Activated CD4-positive, alpha-beta memory T cell treated with anti-CD3 and anti-CD28 coated beads, Interleukin-2, amount 10 ng/mL, durations not matched to agents 7 days and 5 days (primary cell): ENCODE measurements around the gene ABI1. TPM values are rescaled to one million over a fixed set of nuclear protein-coding genes. Genes with fewer than 3 reads are reported as not detected.
A peak's percentile ranks its signal among the peaks of the same experiment; 100 is the strongest.

Experiments used
- CTCF ChIA-PET: fragments of 350-600 bp; sonication (Branson Sonifier 250); formaldehyde crosslinking; loops from one replicate; lab custom pipeline; 2021; ENCODE audit warnings: antibody characterized with exemption, inconsistent platforms; lab: Charles Lee
- POLR2A ChIA-PET: fragments of 350-600 bp; sonication (Branson Sonifier 250); formaldehyde crosslinking; loops from one replicate; lab custom pipeline; 2021; ENCODE audit warnings: antibody characterized with exemption; lab: Charles Lee
- DNase-seq: peaks from one replicate; pipeline ENCODE4 v3.0.0-alpha.2; 2020
- H3K27ac Mint-ChIP-seq: one replicate; pipeline ENCODE4 v1.8.0; 2021; ENCODE audit warnings: mild to moderate bottlenecking, mixed read lengths
- H3K27me3 Mint-ChIP-seq: one replicate; pipeline ENCODE4 v1.8.0; 2021; ENCODE audit warnings: mixed read lengths
- H3K36me3 Mint-ChIP-seq: one replicate; pipeline ENCODE4 v1.8.0; 2021; ENCODE audit warnings: low read depth, mixed read lengths
- H3K4me1 Mint-ChIP-seq: one replicate; pipeline ENCODE4 v1.8.0; 2021; ENCODE audit warnings: mixed read lengths
- H3K4me3 Mint-ChIP-seq: one replicate; pipeline ENCODE4 v1.8.0; 2021; ENCODE audit warnings: mild to moderate bottlenecking, mixed read lengths
- H3K9me3 Mint-ChIP-seq: one replicate; pipeline ENCODE4 v1.8.0; 2021; ENCODE audit warnings: mixed read lengths
- total RNA-seq, 2 experiments: library from RNA; stranded (reverse); gene quantifications; one replicate each; pipeline ENCODE4 v1.2.3, GENCODE V29; 2021

Gene ABI1
- total RNA-seq, 2 experiments from 2014 or later, result 76.9 to 78.4 TPM

DNA sequence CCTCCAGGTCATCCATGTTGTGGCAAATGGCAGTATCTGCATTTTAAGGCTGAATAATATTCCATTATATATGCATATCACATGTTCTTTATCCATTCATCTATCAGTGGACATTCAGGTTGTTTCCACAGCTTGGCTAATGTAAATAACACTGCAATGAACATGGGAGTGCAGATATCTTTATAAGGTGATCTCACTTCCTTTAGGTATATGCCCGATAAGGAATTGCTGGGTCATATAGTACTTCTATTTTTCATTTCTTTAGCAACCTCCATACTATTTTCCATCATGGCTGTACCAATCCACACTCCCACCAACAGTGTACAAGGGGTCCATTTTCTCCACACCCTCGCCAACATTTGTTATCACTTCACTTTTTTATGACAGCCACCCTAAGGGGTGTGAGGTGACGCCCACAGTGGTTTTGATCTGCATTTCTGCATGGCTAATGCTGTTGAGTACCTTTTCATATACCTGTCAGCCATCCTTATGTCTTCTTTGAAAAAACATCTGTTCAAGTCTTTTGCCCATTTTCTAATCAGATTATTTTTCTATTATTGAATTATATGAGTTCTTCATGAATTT lies 18.9 kb downstream of the ABI1 start:
- no peak overlapping the region for H3K4me3 Mint-ChIP-seq
- H3K27ac Mint-ChIP-seq, result no peak overlapping the region
- H3K4me1 Mint-ChIP-seq, result peaks cover 52% of the 10 kb centered on the region

DNA sequence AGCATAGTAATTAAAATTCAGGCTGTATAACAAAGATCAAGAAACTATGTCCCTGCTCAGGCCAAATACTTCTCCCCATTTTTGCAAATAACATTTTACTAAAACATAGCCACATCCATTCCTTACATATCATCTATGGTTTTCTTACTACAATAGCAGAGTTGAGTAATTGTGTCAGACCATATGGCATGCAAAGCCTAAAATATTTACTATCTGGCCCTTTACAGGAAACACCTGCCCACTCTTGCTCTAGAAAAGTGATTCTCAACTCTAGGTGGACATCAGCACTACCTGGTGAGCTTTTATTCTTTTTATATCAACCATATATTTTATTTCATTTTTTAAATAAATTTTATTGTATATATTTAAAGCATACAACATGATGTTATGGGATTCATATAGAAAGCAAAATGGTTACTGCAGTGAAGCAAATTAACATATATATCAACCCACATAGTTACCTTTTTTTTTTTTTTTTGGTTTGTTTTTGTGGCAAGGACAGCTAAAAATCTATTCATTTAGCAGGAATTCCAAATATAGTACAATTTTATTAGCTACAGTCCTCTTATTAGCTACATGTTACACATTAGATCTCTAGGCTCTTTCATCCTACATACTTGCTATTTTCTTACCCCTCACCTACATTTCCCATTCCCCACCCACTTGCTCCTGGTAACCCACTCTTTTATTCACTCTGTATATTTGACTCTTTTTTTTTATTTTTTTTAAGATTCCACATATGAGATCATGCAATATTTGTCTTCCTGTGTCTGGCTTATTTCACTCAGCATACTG lies 19.6 kb downstream of the ABI1 start:
- CTCF ChIA-PET, result interaction anchor here (1.4 to 1.7 kb wide), 2 partner anchors 42 to 115 kb away, joined by 4 read pairs; no protein-coding TSS in a partner anchor
- Mint-ChIP-seq H3K27me3 (no peaks in the 10 kb centered on the region), H3K4me3 (no peak overlapping the region), H3K9me3 (peaks cover 9% of the 10 kb centered on the region), H3K27ac (no peak overlapping the region), H3K36me3 (peaks cover 51% of the 10 kb centered on the region), H3K4me1 (peaks cover 49% of the 10 kb centered on the region)
- no peak for DNase-seq
- POLR2A ChIA-PET, result no interaction called here

More for the DNA sequence above, 18.9 kb downstream of the ABI1 start:
- CTCF ChIA-PET, result interaction anchor here (1.7 kb wide), 1 partner anchor 115 kb away, joined by 4 read pairs; no protein-coding TSS in a partner anchor
- Mint-ChIP-seq H3K9me3 (peaks cover 9% of the 10 kb centered on the region), H3K27me3 (no peaks in the 10 kb centered on the region), H3K36me3 (peaks cover 48% of the 10 kb centered on the region)
- no peak for DNase-seq
- POLR2A ChIA-PET, result interaction anchor here (0.7 to 0.8 kb wide), 2 partner anchors 9 to 18 kb away, joined by 3 to 4 read pairs; no protein-coding TSS in a partner anchor

DNA sequence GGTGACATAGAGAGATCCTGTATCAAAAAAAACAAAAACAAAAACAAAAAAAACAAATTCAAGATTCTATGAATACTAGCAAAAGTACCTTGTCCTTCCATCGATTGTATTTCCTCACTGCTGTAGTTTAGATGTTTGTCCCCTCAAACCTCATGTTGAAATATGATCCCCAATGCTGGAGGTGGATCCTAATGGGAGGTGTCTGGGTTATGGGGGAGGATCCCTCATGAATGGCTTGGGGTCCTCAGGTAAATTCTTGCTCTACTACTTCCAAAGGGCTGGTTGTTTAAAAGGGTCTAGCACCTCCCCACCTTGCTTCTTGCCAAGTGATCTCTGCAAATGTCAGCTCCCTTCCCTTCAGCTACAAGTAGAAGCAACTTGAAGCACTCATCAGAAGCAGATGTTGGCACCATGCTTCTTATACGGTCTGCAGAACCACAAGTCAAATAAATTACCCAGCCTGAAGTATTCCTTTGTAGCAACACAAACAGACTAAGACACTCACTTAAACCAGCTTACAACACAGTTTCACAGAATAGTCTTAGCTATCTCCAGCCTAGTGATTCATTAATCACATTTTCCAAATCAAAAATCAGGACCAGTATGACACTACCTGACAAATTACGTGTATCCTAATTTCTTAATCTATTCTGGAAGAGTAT lies 20.7 kb downstream of the ABI1 start:
- Mint-ChIP-seq H3K4me1 (peaks cover 43% of the 10 kb centered on the region), H3K27me3 (no peaks in the 10 kb centered on the region), H3K9me3 (peaks cover 9% of the 10 kb centered on the region), H3K36me3 (peaks cover 55% of the 10 kb centered on the region), H3K4me3 (no peak overlapping the region), H3K27ac (no peak overlapping the region)
- ChIA-PET CTCF (interaction anchor here (1.4 to 1.7 kb wide), 2 partner anchors 43 to 114 kb away, joined by 4 read pairs; no protein-coding TSS in a partner anchor), POLR2A (no interaction called here)
- no peak for DNase-seq

DNA sequence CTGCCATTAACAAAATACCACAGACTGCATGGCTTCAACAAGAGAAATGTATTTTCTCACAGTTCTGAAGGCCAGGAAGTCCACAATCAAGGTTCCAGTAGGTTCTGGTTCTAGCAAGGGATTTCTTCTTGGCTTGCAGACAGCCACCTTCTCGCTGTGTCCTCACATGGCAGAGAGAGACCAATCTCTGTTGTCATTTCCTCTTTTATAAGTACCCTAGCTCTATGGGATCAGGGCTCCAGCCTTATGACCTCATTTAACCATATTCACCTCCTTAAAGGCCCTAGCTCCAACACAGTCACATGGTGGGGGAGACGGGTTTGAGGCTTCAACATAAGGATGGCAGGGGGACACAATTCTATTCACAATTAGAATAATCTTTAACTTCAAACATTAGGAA lies 23.6 kb downstream of the ABI1 start:
- Mint-ChIP-seq H3K36me3 (peaks cover 52% of the 10 kb centered on the region), H3K9me3 (peaks cover 6% of the 10 kb centered on the region), H3K4me1 (peaks cover 31% of the 10 kb centered on the region), H3K27ac (no peak overlapping the region), H3K27me3 (no peaks in the 10 kb centered on the region), H3K4me3 (no peak overlapping the region)
- CTCF ChIA-PET, result interaction anchor here (0.6 to 1.2 kb wide), 4 partner anchors 18 to 44 kb away, joined by 3 to 4 read pairs (median 3); partner anchors contain the start of gene ABI1
- POLR2A ChIA-PET, result interaction anchor here (1.0 kb wide), 1 partner anchor 14 kb away, joined by 3 read pairs; no protein-coding TSS in a partner anchor
- no peak for DNase-seq

DNA sequence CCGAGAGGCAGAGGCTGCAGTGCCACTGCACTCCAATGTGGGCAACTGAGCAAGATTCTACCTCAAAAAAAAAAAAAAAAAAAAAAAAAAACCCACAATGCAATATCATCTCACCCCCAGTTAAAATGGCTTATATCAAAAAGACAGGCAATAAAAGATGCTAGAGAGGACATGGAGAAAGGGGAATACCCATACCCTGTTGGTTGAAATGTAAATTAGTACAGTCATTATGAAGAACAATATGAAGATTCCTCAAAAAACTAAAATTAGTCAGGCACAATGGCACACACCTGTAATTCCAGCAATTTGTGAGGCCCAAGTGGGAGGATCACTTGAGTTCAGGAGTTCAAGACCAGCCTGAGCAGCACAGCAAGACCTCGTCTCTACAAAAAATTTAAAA lies 25.7 kb downstream of the ABI1 start:
- ChIA-PET POLR2A (no interaction called here), CTCF (no interaction called here)
- Mint-ChIP-seq H3K4me3 (no peak overlapping the region), H3K27ac (no peak overlapping the region), H3K36me3 (peaks cover 65% of the 10 kb centered on the region), H3K27me3 (no peaks in the 10 kb centered on the region), H3K9me3 (peaks cover 4% of the 10 kb centered on the region), H3K4me1 (peaks cover 29% of the 10 kb centered on the region)
- DNase-seq, result no peak

DNA sequence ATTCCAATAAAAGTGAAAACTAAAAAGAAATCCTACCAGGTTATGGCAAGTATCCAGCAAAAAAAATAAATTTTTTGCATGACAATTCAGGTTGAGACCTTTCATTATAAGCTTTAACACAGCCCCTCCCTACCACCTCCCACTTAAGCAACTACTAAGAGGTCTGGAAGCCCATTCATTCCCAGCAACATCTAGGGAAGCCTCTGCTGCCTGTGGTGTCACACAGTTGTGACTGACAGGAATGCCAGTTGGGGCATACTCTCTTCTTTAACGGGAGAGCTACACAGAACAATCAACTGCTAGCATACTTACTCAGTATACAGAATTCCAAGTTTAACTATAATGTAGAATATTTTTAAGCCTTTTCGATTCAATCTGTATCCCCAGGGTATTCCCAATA lies 27.8 kb downstream of the ABI1 start:
- Mint-ChIP-seq H3K27me3 (no peaks in the 10 kb centered on the region), H3K4me3 (no peak overlapping the region), H3K9me3 (peaks cover 3% of the 10 kb centered on the region), H3K36me3 (peaks cover 56% of the 10 kb centered on the region), H3K4me1 (peaks cover 31% of the 10 kb centered on the region), H3K27ac (no peak overlapping the region)
- DNase-seq, result no peak
- POLR2A ChIA-PET, result interaction anchor here (1.0 to 1.1 kb wide), 2 partner anchors 9 to 27 kb away, joined by 3 to 4 read pairs; no protein-coding TSS in a partner anchor
- CTCF ChIA-PET, result interaction anchor here (1.0 kb wide), 1 partner anchor 10 kb away, joined by 3 read pairs; no protein-coding TSS in a partner anchor

DNA sequence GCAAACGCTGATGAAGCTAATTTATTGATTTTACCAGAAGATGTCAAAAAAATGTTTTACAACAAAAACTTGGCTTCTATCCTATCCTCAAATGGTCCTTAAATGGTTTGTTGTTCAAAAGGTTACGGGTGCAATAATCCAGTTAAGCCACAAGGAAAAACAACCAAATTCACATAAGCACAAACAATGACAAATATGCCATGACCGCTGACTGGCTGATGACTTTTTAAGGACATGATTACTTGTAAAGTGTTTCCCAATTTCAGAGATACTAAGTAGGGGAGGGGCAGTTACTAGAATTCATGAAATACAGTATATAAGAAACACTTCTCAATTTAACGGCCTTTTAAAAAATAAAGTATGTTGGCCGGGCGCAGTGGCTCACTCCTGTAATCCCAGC lies 28.8 kb downstream of the ABI1 start:
- no peak overlapping the region for H3K27ac Mint-ChIP-seq
- H3K27me3 Mint-ChIP-seq, result no peaks in the 10 kb centered on the region
- no peak for DNase-seq
- no peaks in the 10 kb centered on the region for H3K9me3 Mint-ChIP-seq
- POLR2A ChIA-PET, result no interaction called here
- peaks cover 31% of the 10 kb centered on the region for H3K4me1 Mint-ChIP-seq
- peaks cover 51% of the 10 kb centered on the region for H3K36me3 Mint-ChIP-seq
- no peak overlapping the region for H3K4me3 Mint-ChIP-seq
- CTCF ChIA-PET, result no interaction called here

DNA sequence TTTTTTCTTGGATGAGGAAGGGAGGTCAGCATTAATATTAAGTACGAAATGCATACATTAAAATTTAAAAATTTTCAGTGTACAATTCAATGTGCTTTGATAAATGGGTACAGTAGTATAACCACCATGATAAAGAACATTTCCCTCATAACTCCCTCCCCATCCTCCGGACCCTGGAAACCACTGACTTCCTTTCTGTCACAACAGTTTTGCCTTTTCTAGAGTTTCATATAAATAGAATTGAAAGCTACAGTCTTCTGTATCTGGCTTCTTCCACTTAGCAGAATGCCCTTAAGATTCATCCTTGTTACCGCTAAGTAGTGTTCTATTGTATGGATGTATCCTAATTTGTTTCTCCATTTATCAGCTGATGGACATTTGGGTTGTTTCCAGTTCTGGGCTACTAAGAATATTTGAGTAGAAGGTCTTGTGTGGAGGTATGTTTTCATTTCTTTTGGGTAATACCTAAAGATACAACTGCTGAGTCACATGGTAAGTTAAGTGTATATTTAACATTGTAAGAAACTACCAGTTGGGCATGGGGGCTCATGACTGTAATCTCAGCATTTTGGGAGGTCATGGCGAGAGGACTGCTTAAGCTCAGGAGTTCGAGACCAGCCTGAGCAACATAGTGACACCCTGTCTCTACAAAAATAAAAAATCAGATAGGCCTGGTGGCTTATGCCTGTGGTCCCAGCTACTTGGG lies 30.8 kb downstream of the ABI1 start:
- H3K4me3 Mint-ChIP-seq, result no peak overlapping the region
- H3K9me3 Mint-ChIP-seq, result no peaks in the 10 kb centered on the region
- CTCF ChIA-PET, result no interaction called here
- H3K27ac Mint-ChIP-seq, result peak overlapping the region; percentile 58
- peaks cover 35% of the 10 kb centered on the region for H3K36me3 Mint-ChIP-seq
- no peak for DNase-seq
- H3K4me1 Mint-ChIP-seq, result peaks cover 33% of the 10 kb centered on the region
- POLR2A ChIA-PET, result no interaction called here
- no peaks in the 10 kb centered on the region for H3K27me3 Mint-ChIP-seq

DNA sequence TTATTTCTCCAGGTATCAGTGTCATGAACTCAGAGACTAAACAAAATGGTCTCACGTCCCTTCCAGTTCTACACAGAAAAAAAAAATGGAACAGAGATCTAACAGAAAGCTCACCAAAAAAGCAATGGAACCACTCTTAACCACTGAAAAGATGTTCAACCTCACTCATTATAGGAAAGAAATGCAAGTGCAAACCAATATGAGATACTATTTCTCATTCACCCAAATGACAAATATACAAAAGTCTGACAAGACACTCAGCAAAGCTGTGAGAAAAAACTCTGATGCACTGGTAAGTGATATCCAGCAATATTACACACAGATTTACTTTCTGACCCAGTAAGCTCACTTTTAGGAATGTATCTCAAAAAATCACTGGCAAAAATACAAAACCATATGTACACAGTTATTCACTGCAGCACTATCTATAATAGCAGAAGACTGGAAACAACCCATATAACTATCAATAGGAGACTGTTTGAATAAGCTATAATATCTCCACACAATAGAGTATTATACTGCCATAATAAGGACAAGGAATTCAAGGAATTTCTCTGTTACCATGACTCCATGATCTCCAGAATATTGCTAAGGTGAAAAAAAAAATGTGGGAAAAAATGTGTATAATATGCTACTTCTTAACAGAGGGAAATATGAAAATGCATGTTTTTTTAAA lies 36.6 kb downstream of the ABI1 start:
- no peak overlapping the region for H3K4me3 Mint-ChIP-seq
- peaks cover 27% of the 10 kb centered on the region for H3K4me1 Mint-ChIP-seq
- ChIA-PET POLR2A (interaction anchor here (0.6 kb wide), 1 partner anchor 280 kb away, joined by 3 read pairs; no protein-coding TSS in a partner anchor), CTCF (no interaction called here)
- H3K36me3 Mint-ChIP-seq, result peaks cover 29% of the 10 kb centered on the region
- no peak overlapping the region for H3K27ac Mint-ChIP-seq
- no peak for DNase-seq
- no peaks in the 10 kb centered on the region for H3K27me3 Mint-ChIP-seq
- H3K9me3 Mint-ChIP-seq, result no peaks in the 10 kb centered on the region

DNA sequence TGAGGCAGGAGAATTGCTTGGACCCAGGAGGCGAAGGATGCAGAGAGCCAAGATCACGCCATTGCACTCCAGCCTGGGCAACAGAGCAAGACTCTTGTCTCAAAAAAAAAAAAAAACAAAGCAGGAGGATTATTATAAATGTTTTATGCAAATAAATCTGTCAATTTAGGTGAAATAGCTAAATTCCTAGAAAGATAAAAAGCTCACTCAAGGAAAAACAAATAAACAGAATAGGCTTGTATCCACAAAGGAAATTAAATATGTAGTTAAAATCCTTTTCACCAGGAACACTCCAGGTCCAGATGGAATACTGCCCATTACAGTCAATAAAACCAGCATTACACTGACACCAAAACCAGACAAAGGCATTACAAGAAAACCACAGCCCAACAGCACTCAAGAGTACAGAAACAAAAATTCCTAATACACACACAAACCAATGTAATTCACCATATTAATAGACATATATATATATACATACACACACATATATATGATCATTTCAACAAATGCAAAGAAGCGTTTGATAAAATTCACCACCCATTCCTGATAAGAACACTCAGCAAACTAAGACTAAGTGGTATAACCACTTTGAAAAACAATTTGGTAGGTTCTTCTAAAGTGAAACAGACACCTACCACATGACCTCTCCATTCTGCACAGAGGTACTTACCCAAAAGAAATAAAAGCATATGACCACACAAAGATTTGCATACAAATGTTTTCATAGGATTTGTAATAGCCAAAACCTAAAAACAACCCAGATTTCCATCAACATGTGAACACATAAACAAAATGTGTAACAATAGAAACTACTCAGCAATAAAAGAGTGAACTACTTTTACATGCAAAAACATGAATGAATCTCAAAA lies 38.8 kb downstream of the ABI1 start:
- DNase-seq, result no peak
- ChIA-PET CTCF (interaction anchor here (0.7 kb wide), 1 partner anchor 99 kb away, joined by 3 read pairs; no protein-coding TSS in a partner anchor), POLR2A (no interaction called here)
- no peaks in the 10 kb centered on the region for H3K9me3 Mint-ChIP-seq
- no peak overlapping the region for H3K4me3 Mint-ChIP-seq
- peaks cover 40% of the 10 kb centered on the region for H3K36me3 Mint-ChIP-seq
- peaks cover 27% of the 10 kb centered on the region for H3K4me1 Mint-ChIP-seq
- H3K27me3 Mint-ChIP-seq, result no peaks in the 10 kb centered on the region
- H3K27ac Mint-ChIP-seq, result no peak overlapping the region

DNA sequence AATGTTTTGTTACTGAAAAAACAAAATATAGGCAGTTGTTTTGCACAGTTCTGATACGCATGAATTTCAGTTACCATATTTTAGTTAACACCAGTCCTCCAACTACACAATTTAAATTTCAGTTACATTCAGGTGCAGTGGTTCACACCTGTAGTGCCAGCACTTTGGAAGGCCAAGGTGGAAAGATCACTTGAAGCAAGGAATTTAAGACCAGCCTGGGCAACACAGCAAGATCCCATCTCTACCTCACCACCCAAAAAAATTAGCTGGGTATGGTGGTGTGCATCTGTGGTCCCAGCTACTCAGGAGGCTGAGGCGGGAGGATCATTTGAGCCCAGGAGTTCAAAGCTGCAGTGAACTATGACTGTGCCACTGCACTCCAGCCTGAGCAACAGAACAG lies 45.3 kb downstream of the ABI1 start:
- Mint-ChIP-seq H3K9me3 (no peaks in the 10 kb centered on the region), H3K27me3 (no peaks in the 10 kb centered on the region), H3K4me3 (no peak overlapping the region), H3K27ac (no peak overlapping the region), H3K36me3 (peaks cover 44% of the 10 kb centered on the region), H3K4me1 (peaks cover 14% of the 10 kb centered on the region)
- CTCF ChIA-PET, result interaction anchor here (1.1 kb wide), 1 partner anchor 548 kb away, joined by 3 read pairs; no protein-coding TSS in a partner anchor
- POLR2A ChIA-PET, result interaction anchor here (0.7 to 1.0 kb wide), 2 partner anchors 10 to 44 kb away, joined by 3 read pairs; no protein-coding TSS in a partner anchor
- DNase-seq, result no peak
